ENCODE results near the gene MEIOSIN. TPM values are rescaled to one million over a fixed set of nuclear protein-coding genes. Genes with fewer than 3 reads are reported as not detected.

The MEIOSIN gene
- total and polyA plus RNA-seq, 2 of the 13 experiments (the other 11 are each of a cell fraction or from before 2014, with no cell fraction given): not detected

GRCh38 chr19:45742969-45743368 is 9.7 kb downstream of the MEIOSIN start (continued):
- TF ChIP-seq ZNF574 (CRISPR knock-in tag; IDR thresholded peaks at IDR 0.05) (no peak), ZMYM2 (CRISPR knock-in tag; IDR thresholded peaks at IDR 0.05) (no peak), ZSCAN30 (CRISPR knock-in tag; IDR thresholded peaks at IDR 0.05) (no peak)

- Histone ChIP-seq H4K20me1 (ENCODE audit: insufficient read depth, low read length) (no peaks in the 10 kb centered on the region), H3K36me3 (replicated peaks in 1 of 2; ENCODE audit: control insufficient read depth in 1 of 2, insufficient read depth in 2 of 2, low read length in 2 of 2) (no peaks in the 10 kb centered on the region), H3K9me3 (ENCODE audit: low read length) (no peaks in the 10 kb centered on the region), H3K4me2 (ENCODE audit: low read depth, low read length) (no peak overlapping the region), H3K27me3 (ENCODE audit: control insufficient read depth in 1 of 2, insufficient read depth in 2 of 2, low read length in 2 of 2) (peaks cover 0 to 32% of the 10 kb centered on the region in 2 experiments; a peak in 2 of 5 replicates), H3K27ac (ENCODE audit: extremely low read length, insufficient read depth, low read length) (no peak overlapping the region), H2AFZ (ENCODE audit: low read length) (no peak overlapping the region), H3K4me3 (replicated peaks in 1 of 3; ENCODE audit: insufficient read depth in 1 of 3, low read depth in 2 of 3, low read length in 3 of 3) (no peak overlapping the region), H3K79me2 (ENCODE audit: insufficient read depth, low read length) (no peaks in the 10 kb centered on the region), H3K4me1 (ENCODE audit: insufficient read depth, low read length) (peaks cover 30% of the 10 kb centered on the region), H3K9ac (ENCODE audit: insufficient read depth, low read depth, low read length) (no peak overlapping the region)
- intact Hi-C loops (cut with micrococcal nuclease; ENCODE audit: unreplicated experiment) (no loop called here), in situ Hi-C loops (cut with HindIII; ENCODE audit: extremely low pct_ligation_motif_present, low pct_unique_long_range_greater_than_20kb) (no loop called here)
- CTCF ChIA-PET (ENCODE audit: low intra/inter-chr PET ratio, low total read pairs): no interaction called here
- POLR2A ChIA-PET: interaction anchor here (1.0 to 1.1 kb wide), 2 partner anchors 15 to 25 kb away, joined by 4 read pairs; partner anchors contain the start of gene FBXO46
- no peak for DNase-seq (ENCODE audit: low spot score)
- no TSS peak for BruUV-seq (replicated peaks)
- ATAC-seq: no peak
- no peak for FAIRE-seq
- 18% methylated on average over 6 of the region's 6 CpGs for WGBS (ENCODE audit: low lambda C conversion rate)
- TF ChIP-seq NFAT5 (CRISPR knock-in tag; IDR thresholded peaks at IDR 0.05) (no peak), HMGA1 (CRISPR knock-in tag; conservative IDR thresholded peaks at IDR 0.05) (no peak), MXD3 (CRISPR knock-in tag; IDR thresholded peaks at IDR 0.05) (no peak), SRSF9 (IDR thresholded peaks at IDR 0.05; ENCODE audit: borderline replicate concordance, insufficient read depth, low read depth, low read length, poor library complexity, severe bottlenecking) (no peak), EED (CRISPR knock-in tag; IDR thresholded peaks at IDR 0.05) (no peak), MTF2 (CRISPR knock-in tag; IDR thresholded peaks at IDR 0.05; ENCODE audit: borderline replicate concordance) (no peak), ZSCAN31 (CRISPR knock-in tag; IDR thresholded peaks at IDR 0.05; ENCODE audit: low read depth) (no peak), TEAD3 (CRISPR knock-in tag; optimal IDR thresholded peaks at IDR 0.05; ENCODE audit: borderline replicate concordance) (no peak)
These were observed 12.4 kb downstream of the MEIOSIN start for GRCh38 chr19:45745606-45746005.

Measured in HepG2 (cell line).